K562 (cell line): ENCODE measurements around the gene STARD8. TPM values are rescaled to one million over a fixed set of nuclear protein-coding genes. Genes with fewer than 3 reads are reported as not detected.

Source experiments
- ATAC-seq: fragments of 200-7000 bp; cut with Tn5 transposase; 3 replicates; pipeline ENCODE4 v1.9.1; 2020; ENCODE audit warnings: moderate library complexity
- BruUV-seq: library from RNA; stranded (reverse); fragments of 400-500 nt; replicated peaks from 2 replicates; lab custom pipeline; 2021; lab: Mats Ljungman, UMichigan
- CTCF ChIA-PET: fragments of 300-600 bp; formaldehyde crosslinking; extraction: SDS; loops from one replicate; lab custom pipeline; 2021; ENCODE audit warnings: low intra/inter-chr PET ratio; lab: Yijun Ruan, JAX
- POLR2A ChIA-PET: fragments of 300-600, 350-650 bp; sonication (Branson Sonifier 250); formaldehyde crosslinking; extraction: SDS; loops from one replicate; lab custom pipeline; 2021; ENCODE audit warnings: antibody characterized with exemption, inconsistent platforms; lab: Yijun Ruan, JAX
- DNase-seq, 4 experiments: peaks; one replicate each; pipeline versions ENCODE4 v3.0.0 to v3.0.0-alpha.2; 2011 to 2018; ENCODE audit warnings: low spot score in 3 of 4, mixed read lengths in 3 of 4; ENCODE audit errors: extremely low read depth in 1 of 4
- FAIRE-seq: peaks from 2 replicates; lab custom pipeline; 2011; peaks lifted over from hg19 to GRCh38; lab: Jason Lieb, UNC
- H2AFZ ChIP-seq: 2 replicates; pipeline ENCODE4 v1.6.0; 2011; ENCODE audit warnings: low read depth, low read length, control low read depth, inconsistent platforms
- H3K27ac ChIP-seq: fragments of 200-600 bp; 3 replicates; pipeline ENCODE4 v1.8.0; 2011; ENCODE audit warnings: low read depth, mild to moderate bottlenecking, control low read depth, inconsistent platforms, low read length, moderate library complexity, mixed read lengths; ENCODE audit errors: extremely low read depth
- H3K27me3 ChIP-seq, 2 experiments: fragments of 300-600 bp in 1 of 2; 2 replicates in 1 of 2; 3 replicates in 1 of 2; pipeline versions ENCODE4 v1.6.0 to v1.8.0; 2011; ENCODE audit warnings: inconsistent platforms in 2 of 2, low read length in 2 of 2, mild to moderate bottlenecking in 1 of 2, mixed read lengths in 1 of 2, moderate library complexity in 1 of 2; ENCODE audit not compliant: control insufficient read depth in 2 of 2, insufficient read depth in 2 of 2
- H3K36me3 ChIP-seq: fragments of 300-600 bp; 3 replicates; pipeline ENCODE4 v1.8.0; 2011; ENCODE audit warnings: mild to moderate bottlenecking, low read length, inconsistent platforms; ENCODE audit not compliant: control insufficient read depth, insufficient read depth
- H3K4me1 ChIP-seq, 2 experiments: fragments of 200-600 bp in 1 of 2; replicated peaks in 1 of 2; 2 replicates in 1 of 2; 3 replicates in 1 of 2; pipeline versions ENCODE4 v1.5.1 to v1.8.0; 2011; ENCODE audit warnings: inconsistent platforms in 2 of 2, low read length in 2 of 2, mild to moderate bottlenecking in 1 of 2, mixed read lengths in 1 of 2, moderate library complexity in 1 of 2; ENCODE audit not compliant: control insufficient read depth in 2 of 2, insufficient read depth in 2 of 2
- H3K4me2 ChIP-seq: 2 replicates; pipeline ENCODE4 v1.6.1; 2011; ENCODE audit warnings: low read length, control low read depth, inconsistent platforms, mixed read lengths; ENCODE audit not compliant: insufficient read depth
- H3K4me3 ChIP-seq: fragments of 200-600 bp; sonication (generic), shearing (Covaris generic); 2 replicates; pipeline ENCODE4 v1.5.1; 2016; ENCODE audit warnings: control low read depth, inconsistent platforms
- H3K79me2 ChIP-seq: fragments of 200-600 bp; 3 replicates; pipeline ENCODE4 v1.8.0; 2011; ENCODE audit warnings: low read length, inconsistent platforms; ENCODE audit not compliant: control insufficient read depth, insufficient read depth
- H3K9ac ChIP-seq, 2 experiments: 2 replicates each; pipeline versions ENCODE4 v1.6.0 to v1.6.1; 2011; ENCODE audit warnings: low read depth in 2 of 2, low read length in 2 of 2, control low read depth in 1 of 2, inconsistent platforms in 1 of 2, mild to moderate bottlenecking in 1 of 2, mixed read lengths in 1 of 2; ENCODE audit not compliant: insufficient read depth in 1 of 2
- H3K9me1 ChIP-seq: one replicate; pipeline ENCODE4 v1.6.0; 2011; ENCODE audit warnings: inconsistent platforms, mild to moderate bottlenecking, low read length, moderate library complexity; ENCODE audit not compliant: control insufficient read depth, insufficient read depth
- H3K9me3 ChIP-seq: replicated peaks from 2 replicates; pipeline ENCODE4 v1.5.1; 2011; ENCODE audit warnings: low read depth, low read length, inconsistent platforms; ENCODE audit not compliant: control insufficient read depth, insufficient read depth
- H4K20me1 ChIP-seq: replicated peaks from 2 replicates; pipeline ENCODE4 v1.6.1; 2011; ENCODE audit warnings: low read length, inconsistent platforms, mixed read lengths; ENCODE audit not compliant: control insufficient read depth, insufficient read depth
- CBFA2T3 ChIP-seq: fragments of 450-650 bp; IDR thresholded peaks from 2 replicates; pipeline ENCODE4 v1.6.1; 2017
- CC2D1A ChIP-seq: fragments of 450-650 bp; IDR thresholded peaks from 2 replicates; pipeline ENCODE4 v1.6.1; 2017; ENCODE audit warnings: mild to moderate bottlenecking
- CEBPG ChIP-seq, 3 experiments: fragments of 200-800 bp in 1 of 3; sonication (Bioruptor generic) in 1 of 3; sonication (generic) in 1 of 3; formaldehyde crosslinking in 1 of 3; IDR thresholded peaks in 2 of 3; conservative IDR thresholded peaks in 1 of 3; 2 replicates each; pipeline versions ENCODE4 v1.6.1 to v1.8.0; 2016 to 2022; ENCODE audit warnings: missing compliant biosample characterization in 2 of 3, missing genetic modification characterization in 2 of 3, mild to moderate bottlenecking in 1 of 3, missing genetic modification reagents in 1 of 3
- CTCF ChIP-seq, 3 experiments: IDR thresholded peaks in 2 of 3; conservative IDR thresholded peaks in 1 of 3; 2 replicates each; pipeline ENCODE4 v1.5.1; 2011 to 2012; ENCODE audit warnings: low read length in 3 of 3, mild to moderate bottlenecking in 3 of 3, control low read depth in 2 of 3, improper control_type of control experiment in 1 of 3, inconsistent platforms in 1 of 3, low read depth in 1 of 3, mixed read lengths in 1 of 3, moderate library complexity in 1 of 3; ENCODE audit not compliant: insufficient read depth in 2 of 3
- CTCFL ChIP-seq: IDR thresholded peaks from 2 replicates; pipeline ENCODE4 v1.6.1; 2011; ENCODE audit warnings: borderline replicate concordance, low read depth, mild to moderate bottlenecking, moderate library complexity, low read length; ENCODE audit not compliant: insufficient read depth, poor library complexity, severe bottlenecking
- DACH1 ChIP-seq: fragments of 450-650 bp; IDR thresholded peaks from 2 replicates; pipeline ENCODE4 v1.6.1; 2018; ENCODE audit not compliant: partially characterized antibody
- EHMT2 ChIP-seq: fragments of 450-650 bp; IDR thresholded peaks from 2 replicates; pipeline ENCODE4 v1.6.1; 2018; ENCODE audit warnings: antibody characterized with exemption
- FOXA3 ChIP-seq, 2 experiments: fragments of 450-650 bp in 1 of 2; sonication (generic) in 1 of 2; formaldehyde crosslinking; IDR thresholded peaks in 1 of 2; conservative IDR thresholded peaks in 1 of 2; 2 replicates each; pipeline versions ENCODE4 v1.4.0 to v1.8.0; 2020 to 2022; ENCODE audit warnings: mild to moderate bottlenecking in 2 of 2, missing genetic modification reagents in 1 of 2
- PKNOX1 ChIP-seq: fragments of 450-650 bp; IDR thresholded peaks from 2 replicates; pipeline ENCODE4 v1.6.1; 2016
- POLR2AphosphoS5 ChIP-seq: IDR thresholded peaks from 2 replicates; pipeline ENCODE4 v1.6.1; 2011; ENCODE audit warnings: mild to moderate bottlenecking, low read depth, low read length, moderate library complexity; ENCODE audit not compliant: control insufficient read depth, insufficient read depth
- TCF3 ChIP-seq: sonication (generic); formaldehyde crosslinking; IDR thresholded peaks from 2 replicates; pipeline ENCODE4 v1.4.0; 2020; ENCODE audit warnings: mild to moderate bottlenecking, missing genetic modification reagents
- ZBTB2 ChIP-seq: fragments of 450-650 bp; IDR thresholded peaks from 2 replicates; pipeline ENCODE4 v1.6.1; 2016; ENCODE audit warnings: antibody characterized with exemption
- ZNF263 ChIP-seq: sonication (generic); formaldehyde crosslinking; IDR thresholded peaks from 2 replicates; pipeline ENCODE4 v1.8.0; 2022; ENCODE audit warnings: mild to moderate bottlenecking, missing genetic modification reagents, borderline replicate concordance
- WGBS: fragments of 100-300 bp; shearing (Covaris generic); methylation state at CpG from one replicate; pipeline ENCODE4 v1.1.6; 2016; ENCODE audit warnings: low coverage, mixed read lengths; ENCODE audit not compliant: insufficient coverage; ENCODE audit errors: missing lambda C conversion rate; 5-methylcytosine and 5-hydroxymethylcytosine counted together
- in situ Hi-C: fragments of 300-500 bp; cut with MboI; formaldehyde crosslinking; loops from 4 replicates; pipeline ENCODE4 v1.15.0; 2018; ENCODE audit warnings: inconsistent platforms, mixed read lengths
- intact Hi-C: fragments of 100-400 bp; cut with micrococcal nuclease; formaldehyde crosslinking; loops from 2 replicates; pipeline ENCODE4 v1.14.2; 2022
- polyA plus RNA-seq, 8 experiments: library from polyadenylated mRNA; depleted of rRNA in 4 of 8; stranded (reverse) in 5 of 8; unstranded in 3 of 8; fragments of >200 nt; fragmentation: Nextera tagmentation in 2 of 8; fragmentation: Illumina TruSeq in 1 of 8; extraction: Ambion mirVana in 2 of 8; extraction: Trizol in 1 of 8; gene quantifications; 2 replicates each; pipeline versions ENCODE4 v1.2.1 to v1.2.3, GENCODE V29; 2011 to 2014; ENCODE audit warnings: inconsistent platforms in 1 of 8, missing spikeins in 1 of 8
- total RNA-seq, 7 experiments: library from RNA; depleted of rRNA in 6 of 7; stranded (reverse); fragments of >200 nt in 6 of 7; fragmentation: Illumina TruSeq in 2 of 7; extraction: Trizol in 2 of 7; gene quantifications; 2 replicates each; pipeline versions ENCODE4 v1.2.1 to v1.2.3, GENCODE V29; 2011 to 2021; ENCODE audit warnings: low replicate concordance in 1 of 7

STARD8 gene
- total and polyA plus RNA-seq, 9 of the 15 experiments (the other 6 are each of a cell fraction or from before 2014, with no cell fraction given), result 1.6 to 35.0 (median 15.9) TPM

GRCh38 chrX:68685685-68686084 lies 38.2 kb downstream of the STARD8 start:
- ChIA-PET CTCF (no interaction called here), POLR2A (interaction anchor here (0.7 to 1.4 kb wide), 4 partner anchors 9 to 513 kb away, joined by 3 to 7 read pairs (median 3); no protein-coding TSS in a partner anchor)
- no TSS peak for BruUV-seq
- intact Hi-C loops, result loop anchor here (5.0 kb wide), 1 partner anchor 113 kb away; no protein-coding TSS in a partner anchor
- H3K36me3 ChIP-seq, result no peaks in the 10 kb centered on the region; the same call in 2 of the 3 replicates
- no peaks in the 10 kb centered on the region for H3K9me3 ChIP-seq
- peak overlapping the region; percentile 45; the same call in 1 of the 2 replicates for H3K4me3 ChIP-seq
- ATAC-seq (peak; percentile 74), DNase-seq (peak; percentile 40 to 70 (median 54)), FAIRE-seq (peak; percentile 78)
- no peaks in the 10 kb centered on the region for H3K27me3 ChIP-seq
- in situ Hi-C loops, result no loop called here
- peak overlapping the region; percentile 76 for H2AFZ ChIP-seq
- no peaks in the 10 kb centered on the region for H4K20me1 ChIP-seq
- 2% methylated on average over 5 of the region's 5 CpGs for WGBS
- peak overlapping the region in 1 of 2 experiments; percentile 63; a peak in 3 of 4 replicates for H3K9ac ChIP-seq
- H3K4me2 ChIP-seq, result peak overlapping the region; percentile 78
- peak overlapping the region; percentile 80 for H3K27ac ChIP-seq
- H3K79me2 ChIP-seq, result no peaks in the 10 kb centered on the region
- peaks cover 17 to 21% of the 10 kb centered on the region in 2 experiments; a peak in 4 of 5 replicates for H3K4me1 ChIP-seq
- H3K9me1 ChIP-seq, result no peaks in the 10 kb centered on the region
- no peak for TF ChIP-seq CTCFL
- TF ChIP-seq ZNF263 (CRISPR knock-in tag), result peak; percentile 54; the same call in 1 of the 2 replicates
- TF ChIP-seq CBFA2T3, result peak; percentile 43
- peak; percentile 77 for TF ChIP-seq CEBPG (CRISPR knock-in tag; IDR thresholded peaks at IDR 0.05)
- TF ChIP-seq CEBPG (tag; conservative IDR thresholded peaks at IDR 0.05 in 1 of 2, IDR thresholded peaks at IDR 0.05 in 1 of 2), result no peak; a peak in 1 of 4 replicates
- peak; percentile 42; the same call in 1 of the 2 replicates for TF ChIP-seq PKNOX1
- TF ChIP-seq POLR2AphosphoS5, result no peak
- TF ChIP-seq CTCF (IDR thresholded peaks at IDR 0.05 in 2 of 3, conservative IDR thresholded peaks at IDR 0.05 in 1 of 3; ENCODE audit: insufficient read depth in 2 of 3, low read depth in 1 of 3, low read length in 3 of 3), result peak; percentile 22 to 43 (median 41); a peak in 4 of 6 replicates
- peak; percentile 67; the same call in 1 of the 2 replicates for TF ChIP-seq EHMT2
- TF ChIP-seq CC2D1A, result no peak
- 0 out of 2 replicates have a peak, but pooled peaks have one; percentile 12 for TF ChIP-seq TCF3 (CRISPR knock-in tag)
- peak; percentile 61 for TF ChIP-seq DACH1
- TF ChIP-seq FOXA3 (CRISPR knock-in tag; conservative IDR thresholded peaks at IDR 0.05 in 1 of 2, IDR thresholded peaks at IDR 0.05 in 1 of 2), result no peak
- TF ChIP-seq ZBTB2, result no peak
